GDM1 (cell line): Measurements from ENCODE around the gene UBR1.
"Not testable (repeated sequence)": the region's sequence is repeated elsewhere in the genome, so short reads cannot be mapped to it uniquely, and the experiment has no call there.

ENCODE experiments used
- DNase-seq: peaks from one replicate; lab custom pipeline; 2025; lab: John Stamatoyannopoulos, UW

Gene UBR1

GRCh38 chr15:42911058-42911592 lies 194.7 kb downstream of the UBR1 start:
- DNase-seq: no peak

DNA sequence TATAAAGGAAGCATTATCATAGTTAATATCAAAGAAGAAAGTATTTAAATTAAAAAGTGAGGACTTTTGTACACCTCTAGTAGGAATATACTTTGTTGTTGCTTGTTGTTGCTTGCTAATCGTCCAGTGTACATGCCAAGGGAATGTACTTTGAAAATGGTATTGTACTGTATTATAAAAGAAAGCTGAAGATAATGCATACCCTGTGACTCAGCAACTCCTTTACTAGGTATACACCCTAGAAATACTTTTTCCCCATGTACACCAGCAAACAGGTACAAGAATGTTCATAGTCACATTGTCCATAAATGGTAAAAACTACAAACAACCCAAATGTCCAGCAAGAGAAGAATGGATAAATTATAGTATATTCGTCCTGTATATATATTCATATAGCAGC lies 197.3 kb downstream of the UBR1 start:
- DNase-seq: no peak

DNA sequence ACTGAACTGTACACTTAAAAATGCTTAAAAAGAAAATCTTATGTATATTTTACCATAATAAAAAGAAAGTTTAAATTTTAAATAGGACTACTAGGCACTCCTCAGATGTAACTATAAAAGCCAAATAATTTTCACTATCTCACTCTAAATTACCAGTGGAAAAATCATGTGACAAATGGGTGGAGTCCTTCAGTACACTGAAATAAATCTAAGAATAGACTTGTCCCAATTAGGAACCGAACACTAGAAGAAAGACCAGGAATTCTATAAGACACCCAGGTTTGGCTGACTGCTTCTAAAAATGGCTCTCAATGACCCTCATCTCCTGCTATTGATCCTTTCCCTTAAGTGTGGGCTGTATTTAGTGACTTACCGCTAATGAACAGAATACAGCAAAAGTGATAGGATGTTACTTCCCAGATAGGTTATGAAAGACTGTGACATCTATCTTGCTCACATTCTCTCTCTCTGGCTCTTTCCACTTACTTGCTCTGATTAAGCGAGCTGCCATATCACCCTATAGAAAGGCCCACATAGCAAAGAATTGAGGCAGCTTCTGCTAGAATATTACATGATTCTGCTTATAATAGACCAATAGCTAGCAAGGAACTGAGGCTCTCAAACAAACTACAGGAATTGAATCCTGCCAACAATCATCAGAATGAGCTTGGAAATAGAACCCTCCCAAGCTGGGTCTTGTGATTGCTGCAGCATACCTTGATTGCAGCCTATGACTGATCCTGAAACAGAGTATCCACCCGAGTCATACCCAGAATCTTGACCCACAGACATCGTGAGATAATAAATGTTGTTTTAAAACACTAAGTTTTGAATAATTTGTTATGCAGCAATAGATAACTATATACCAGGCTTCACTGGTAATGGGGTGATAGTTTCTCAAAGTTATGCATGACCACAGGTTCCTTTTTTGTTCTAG lies 202.2 kb downstream of the UBR1 start:
- no peak for DNase-seq

- not testable (repeated sequence) for DNase-seq
Observed at GRCh38 chr15:42893911-42894310, 211.9 kb downstream of the UBR1 start.
